Spleen (tissue), 7 donors: ENCODE measurements around the gene SH3BGRL3.

Experiments
- CTCF ChIP-seq, 11 experiments: fragments of 200-600 bp in 7 of 11; fragments of 450-650 bp in 4 of 11; sonication (generic) in 4 of 11; IDR thresholded peaks in 8 of 11; conservative IDR thresholded peaks in 3 of 11; 1 replicate in 7 of 11; 2 replicates in 4 of 11; pipeline versions ENCODE4 v1.4.0 to v1.8.0; 2016 to 2021; ENCODE audit warnings: antibody characterized with exemption in 11 of 11, inconsistent platforms in 4 of 11, mild to moderate bottlenecking in 1 of 11
- POLR2A ChIP-seq, 3 donors: fragments of 450-650 bp; IDR thresholded peaks; one replicate each; pipeline ENCODE4 v1.5.1; 2017; ENCODE audit warnings: antibody characterized with exemption in 3 of 3, mild to moderate bottlenecking in 1 of 3
- donor health status: DM: no; HTN: no; CAD: no; lungs with moderate emphysema.
- donor health status: DM: no; HTN: no; CAD: no.
- donor health status: DM: no; HTN: no; CAD: no.

DNA sequence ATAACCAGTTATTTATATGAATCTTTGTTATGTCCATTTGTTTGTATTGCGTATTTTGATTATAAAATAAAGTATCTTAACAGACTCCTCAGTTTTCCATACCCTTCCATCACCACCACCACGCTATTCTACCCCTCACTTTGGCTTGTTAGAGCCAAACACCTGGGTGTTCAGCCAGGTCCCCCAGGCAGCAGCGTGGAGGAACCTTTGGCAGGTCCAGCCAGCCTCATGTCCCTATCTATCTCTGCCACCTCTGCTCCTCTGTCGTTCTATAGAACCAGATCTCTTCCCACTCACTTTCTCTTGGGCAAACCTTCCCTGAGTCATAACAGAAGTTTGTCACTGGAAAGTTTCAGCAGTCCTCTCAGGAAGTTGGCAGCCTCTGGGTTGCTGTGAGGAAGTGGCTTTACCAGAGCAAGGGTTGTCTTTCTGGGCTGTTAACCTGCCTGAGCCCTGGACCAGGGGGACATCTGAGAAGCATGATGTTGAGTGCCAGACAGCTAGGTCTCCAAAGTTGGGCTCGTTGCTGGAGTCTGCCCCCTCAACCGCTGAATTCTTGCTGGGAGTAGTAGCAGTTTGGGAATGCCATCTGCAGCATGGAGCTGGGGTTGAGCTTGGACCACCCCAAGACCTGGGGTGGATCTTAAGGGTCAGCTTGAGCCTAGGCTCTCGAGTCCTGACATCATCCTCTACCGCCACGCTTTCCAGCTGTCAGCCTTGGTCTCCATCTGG, 996 bp upstream of the SH3BGRL3 start:
- TF ChIP-seq CTCF (IDR thresholded peaks at IDR 0.05 in 8 of 11, conservative IDR thresholded peaks at IDR 0.05 in 3 of 11) (no peak), POLR2A (IDR thresholded peaks at IDR 0.05) (no peak)
